Lower leg skin (tissue), 3 donors: Measurements from ENCODE around the gene SMARCB1.

Source experiments
- POLR2A ChIP-seq, 2 donors: fragments of 450-650 bp; IDR thresholded peaks; one replicate each; pipeline ENCODE4 v1.6.1; 2016 to 2017; ENCODE audit warnings: antibody characterized with exemption in 2 of 2, mild to moderate bottlenecking in 1 of 2, moderate library complexity in 1 of 2
- TF ChIP-seq, protein P1 (sequence below), 3 donors: fragments of 450-650 bp; IDR thresholded peaks; one replicate each; pipeline ENCODE4 v1.5.1; 2016; ENCODE audit warnings: antibody characterized with exemption in 3 of 3, mild to moderate bottlenecking in 3 of 3, moderate library complexity in 2 of 3

DNA sequence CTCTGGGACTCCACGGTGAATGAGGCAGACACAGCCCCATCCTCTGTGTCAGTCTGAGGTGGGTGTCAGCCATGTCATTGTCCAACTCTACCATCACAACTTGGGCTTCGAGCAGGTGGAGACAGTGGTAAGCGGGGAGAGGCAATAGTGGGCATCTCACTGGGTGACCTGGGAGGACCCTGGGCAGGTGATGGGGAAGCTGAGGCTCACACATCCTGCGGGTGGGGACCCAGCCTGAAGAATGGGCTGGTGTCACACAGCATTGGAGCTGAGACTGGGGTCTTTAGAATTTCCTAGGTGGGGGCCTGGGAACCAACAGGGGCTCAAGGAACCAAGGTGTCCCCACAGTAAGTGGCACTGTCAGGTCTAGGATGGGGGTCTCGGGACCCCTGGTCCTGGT lies 7.0 kb upstream of the SMARCB1 start:
- TF ChIP-seq, protein P1, sequence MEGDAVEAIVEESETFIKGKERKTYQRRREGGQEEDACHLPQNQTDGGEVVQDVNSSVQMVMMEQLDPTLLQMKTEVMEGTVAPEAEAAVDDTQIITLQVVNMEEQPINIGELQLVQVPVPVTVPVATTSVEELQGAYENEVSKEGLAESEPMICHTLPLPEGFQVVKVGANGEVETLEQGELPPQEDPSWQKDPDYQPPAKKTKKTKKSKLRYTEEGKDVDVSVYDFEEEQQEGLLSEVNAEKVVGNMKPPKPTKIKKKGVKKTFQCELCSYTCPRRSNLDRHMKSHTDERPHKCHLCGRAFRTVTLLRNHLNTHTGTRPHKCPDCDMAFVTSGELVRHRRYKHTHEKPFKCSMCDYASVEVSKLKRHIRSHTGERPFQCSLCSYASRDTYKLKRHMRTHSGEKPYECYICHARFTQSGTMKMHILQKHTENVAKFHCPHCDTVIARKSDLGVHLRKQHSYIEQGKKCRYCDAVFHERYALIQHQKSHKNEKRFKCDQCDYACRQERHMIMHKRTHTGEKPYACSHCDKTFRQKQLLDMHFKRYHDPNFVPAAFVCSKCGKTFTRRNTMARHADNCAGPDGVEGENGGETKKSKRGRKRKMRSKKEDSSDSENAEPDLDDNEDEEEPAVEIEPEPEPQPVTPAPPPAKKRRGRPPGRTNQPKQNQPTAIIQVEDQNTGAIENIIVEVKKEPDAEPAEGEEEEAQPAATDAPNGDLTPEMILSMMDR (IDR thresholded peaks at IDR 0.05), result no peak
- no peak for TF ChIP-seq POLR2A (IDR thresholded peaks at IDR 0.05)
